IgD-negative memory B cell (primary cell): ENCODE data around the gene CRYBA1. TPM values are rescaled to one million over a fixed set of nuclear protein-coding genes. Genes with fewer than 3 reads are reported as not detected.

Experiments used
- H3K27ac Mint-ChIP-seq, 3 donors: one replicate each; pipeline ENCODE4 v1.8.0; 2020 to 2022; ENCODE audit warnings: mild to moderate bottlenecking in 3 of 3, mixed read lengths in 3 of 3, moderate library complexity in 1 of 3
- H3K27me3 Mint-ChIP-seq: one replicate; pipeline ENCODE4 v1.8.0; 2021; ENCODE audit warnings: mixed read lengths
- H3K36me3 Mint-ChIP-seq: one replicate; pipeline ENCODE4 v1.8.0; 2020; ENCODE audit warnings: mild to moderate bottlenecking, mixed read lengths
- H3K4me1 Mint-ChIP-seq, 3 donors: one replicate each; pipeline ENCODE4 v1.8.0; 2020 to 2022; ENCODE audit warnings: mixed read lengths in 3 of 3, mild to moderate bottlenecking in 1 of 3
- H3K4me3 Mint-ChIP-seq, 4 donors: one replicate each; pipeline ENCODE4 v1.8.0; 2020 to 2022; ENCODE audit warnings: mild to moderate bottlenecking in 4 of 4, mixed read lengths in 4 of 4, moderate library complexity in 3 of 4
- H3K9me3 Mint-ChIP-seq, 3 donors: one replicate each; pipeline ENCODE4 v1.8.0; 2020 to 2021; ENCODE audit warnings: mixed read lengths in 3 of 3, mild to moderate bottlenecking in 1 of 3
- polyA plus RNA-seq: library from polyadenylated mRNA; unstranded; fragments of 300-500 nt; fragmentation: Illumina TruSeq; gene quantifications from one replicate; pipeline ENCODE4 v1.2.3, GENCODE V29; 2021

Gene CRYBA1
- polyA plus RNA-seq, 1 donor from 2014 or later = not detected

- Mint-ChIP-seq H3K27me3 (no peaks in the 10 kb centered on the region), H3K4me3 (peak overlapping the region in 2 of 4 donors; percentile 1 to 9), H3K36me3 (peaks cover 12% of the 10 kb centered on the region), H3K9me3 (peaks cover 0 to 5% (median 0%) of the 10 kb centered on the region in 3 donors), H3K27ac (peak overlapping the region in 2 of 3 donors; percentile 12 to 60), H3K4me1 (peaks cover 26 to 46% (median 45%) of the 10 kb centered on the region in 3 donors)
These were observed 37.3 kb downstream of the CRYBA1 start for GRCh38 chr17:29283961-29284360.

- peak overlapping the region in 2 of 3 donors; percentile 46 to 52 for H3K27ac Mint-ChIP-seq
- H3K9me3 Mint-ChIP-seq = peaks cover 0 to 2% (median 0%) of the 10 kb centered on the region in 3 donors
- peaks cover 21 to 50% (median 48%) of the 10 kb centered on the region in 3 donors for H3K4me1 Mint-ChIP-seq
- peak overlapping the region in 2 of 4 donors; percentile 57 to 60 for H3K4me3 Mint-ChIP-seq
- H3K27me3 Mint-ChIP-seq = no peaks in the 10 kb centered on the region
- H3K36me3 Mint-ChIP-seq = peaks cover 4% of the 10 kb centered on the region
These were observed 43.2 kb downstream of the CRYBA1 start for GRCh38 chr17:29289852-29290251.

GRCh38 chr17:29291163-29291752 is 44.6 kb downstream of the CRYBA1 start:
- Mint-ChIP-seq H3K4me3 (peak overlapping the region; percentile 88 to 95 (median 94)), H3K27me3 (no peaks in the 10 kb centered on the region), H3K36me3 (peaks cover 1% of the 10 kb centered on the region)

GRCh38 chr17:29292071-29292991 is 45.7 kb downstream of the CRYBA1 start:
- peak overlapping the region; percentile 94 to 99 (median 98) for H3K27ac Mint-ChIP-seq
- H3K27me3 Mint-ChIP-seq = no peaks in the 10 kb centered on the region
- H3K4me3 Mint-ChIP-seq = peak overlapping the region; percentile 95 to 100 (median 100)
- H3K4me1 Mint-ChIP-seq = peaks cover 23 to 39% (median 37%) of the 10 kb centered on the region in 3 donors
- peaks cover 0 to 2% (median 0%) of the 10 kb centered on the region in 3 donors for H3K9me3 Mint-ChIP-seq
- H3K36me3 Mint-ChIP-seq = no peaks in the 10 kb centered on the region

More at GRCh38 chr17:29291163-29291752, 44.6 kb downstream of the CRYBA1 start:
- H3K4me1 Mint-ChIP-seq = peaks cover 24 to 50% (median 46%) of the 10 kb centered on the region in 3 donors
- H3K27ac Mint-ChIP-seq = peak overlapping the region; percentile 51 to 95 (median 94)
- H3K9me3 Mint-ChIP-seq = peaks cover 0 to 2% (median 0%) of the 10 kb centered on the region in 3 donors

GRCh38 chr17:29292992-29293889 is 46.6 kb downstream of the CRYBA1 start:
- H3K4me1 Mint-ChIP-seq = peaks cover 23 to 35% (median 34%) of the 10 kb centered on the region in 3 donors
- H3K9me3 Mint-ChIP-seq = peaks cover 0 to 2% (median 0%) of the 10 kb centered on the region in 3 donors
- no peaks in the 10 kb centered on the region for H3K27me3 Mint-ChIP-seq
- H3K36me3 Mint-ChIP-seq = no peaks in the 10 kb centered on the region
- peak overlapping the region; percentile 89 to 100 (median 100) for H3K4me3 Mint-ChIP-seq
- peak overlapping the region; percentile 88 to 99 (median 98) for H3K27ac Mint-ChIP-seq

GRCh38 chr17:29293890-29294579 is 47.4 kb downstream of the CRYBA1 start, which contains the start of gene NUFIP2:
TSS of gene NUFIP2 (minus strand) at chr17:29294148. CDS start at chr17:29294059, 89 bp downstream.
- Mint-ChIP-seq H3K36me3 (no peaks in the 10 kb centered on the region), H3K9me3 (peaks cover 0 to 2% (median 0%) of the 10 kb centered on the region in 3 donors), H3K27me3 (no peaks in the 10 kb centered on the region), H3K4me3 (peak within 1 kb of the TSS; percentile 89 to 100 (median 100)), H3K4me1 (peaks cover 17 to 28% (median 27%) of the 10 kb centered on the region in 3 donors), H3K27ac (peak within 1 kb of the TSS; percentile 88 to 99 (median 98))

- Mint-ChIP-seq H3K4me1 (peaks cover 17 to 26% (median 23%) of the 10 kb centered on the region in 3 donors), H3K27me3 (no peaks in the 10 kb centered on the region), H3K9me3 (peaks cover 0 to 2% (median 0%) of the 10 kb centered on the region in 3 donors), H3K36me3 (no peaks in the 10 kb centered on the region), H3K27ac (peak overlapping the region; percentile 88 to 99 (median 98)), H3K4me3 (peak overlapping the region; percentile 89 to 100 (median 100))
These were observed 47.9 kb downstream of the CRYBA1 start for GRCh38 chr17:29294580-29294900.

- peaks cover 0 to 2% (median 0%) of the 10 kb centered on the region in 3 donors for H3K9me3 Mint-ChIP-seq
- H3K4me1 Mint-ChIP-seq = peaks cover 17 to 22% (median 17%) of the 10 kb centered on the region in 3 donors
- H3K4me3 Mint-ChIP-seq = peak overlapping the region in 2 of 4 donors; percentile 25 to 89
- H3K27ac Mint-ChIP-seq = peak overlapping the region; percentile 76 to 98 (median 88)
- H3K27me3 Mint-ChIP-seq = no peaks in the 10 kb centered on the region
- no peaks in the 10 kb centered on the region for H3K36me3 Mint-ChIP-seq
These were observed 48.8 kb downstream of the CRYBA1 start for GRCh38 chr17:29295420-29295819.

- H3K4me3 Mint-ChIP-seq = no peak overlapping the region
- no peak overlapping the region for H3K27ac Mint-ChIP-seq
- H3K9me3 Mint-ChIP-seq = no peaks in the 10 kb centered on the region
- peaks cover 3% of the 10 kb centered on the region for H3K27me3 Mint-ChIP-seq
- no peaks in the 10 kb centered on the region for H3K36me3 Mint-ChIP-seq
- peaks cover 8 to 13% (median 13%) of the 10 kb centered on the region in 3 donors for H3K4me1 Mint-ChIP-seq
These were observed 52.4 kb downstream of the CRYBA1 start for GRCh38 chr17:29299031-29299430.

- H3K27me3 Mint-ChIP-seq = peaks cover 3% of the 10 kb centered on the region
- H3K27ac Mint-ChIP-seq = no peak overlapping the region
- H3K4me3 Mint-ChIP-seq = peak overlapping the region in 3 of 4 donors; percentile 40 to 63 (median 54)
- no peaks in the 10 kb centered on the region for H3K36me3 Mint-ChIP-seq
- peaks cover 2 to 6% (median 5%) of the 10 kb centered on the region in 3 donors for H3K4me1 Mint-ChIP-seq
- H3K9me3 Mint-ChIP-seq = no peaks in the 10 kb centered on the region
These were observed 56.7 kb downstream of the CRYBA1 start for GRCh38 chr17:29303386-29303785.

Other genes starting within 250 kb of the CRYBA1 start
- 1.3 TPM for gene SEZ6, start 240.8 kb upstream of the CRYBA1 start, polyA plus RNA-seq
- gene PIPOX, start 203.7 kb upstream of the CRYBA1 start, polyA plus RNA-seq = 0.15 TPM
- 39.6 TPM for gene MYO18A, start 66.5 kb upstream of the CRYBA1 start, polyA plus RNA-seq
- 14.4 TPM for gene NUFIP2, start 47.3 kb downstream of the CRYBA1 start, polyA plus RNA-seq
- 4.0 TPM for gene TAOK1, start 143.5 kb downstream of the CRYBA1 start, polyA plus RNA-seq